Mesenchymal stem cell (in vitro differentiated cells and primary cell): Measurements from ENCODE around the gene PXDC1.

Source experiments
- DNase-seq: peaks from one replicate; pipeline ENCODE4 v3.0.0-alpha.2; 2013
- H2AFZ ChIP-seq: one replicate; pipeline ENCODE4 v1.6.1; 2013; ENCODE audit warnings: low read depth, mild to moderate bottlenecking, control low read depth, inconsistent platforms, low read length, moderate library complexity
- H2AK5ac ChIP-seq: 2 replicates; pipeline ENCODE4 v1.6.1; 2013; ENCODE audit warnings: low read length, moderate library complexity, mild to moderate bottlenecking, inconsistent platforms; ENCODE audit not compliant: severe bottlenecking
- H2BK120ac ChIP-seq: one replicate; pipeline ENCODE4 v1.6.1; 2013; ENCODE audit warnings: low read depth, mild to moderate bottlenecking, inconsistent platforms, low read length, moderate library complexity
- H2BK12ac ChIP-seq, 2 experiments: one replicate each; pipeline ENCODE4 v1.6.1; 2013; ENCODE audit warnings: inconsistent platforms in 2 of 2, low read length in 2 of 2, mild to moderate bottlenecking in 2 of 2, moderate library complexity in 2 of 2, control low read depth in 1 of 2
- H2BK15ac ChIP-seq: one replicate; pipeline ENCODE4 v1.6.1; 2013; ENCODE audit warnings: mild to moderate bottlenecking, low read depth, inconsistent platforms; ENCODE audit not compliant: poor library complexity, severe bottlenecking
- H2BK5ac ChIP-seq: 2 replicates; pipeline ENCODE4 v1.6.1; 2013; ENCODE audit warnings: low read depth, mild to moderate bottlenecking, low read length, control low read depth, inconsistent platforms; ENCODE audit not compliant: poor library complexity, severe bottlenecking
- H3K14ac ChIP-seq, 2 experiments: one replicate each; pipeline ENCODE4 v1.6.1; 2013; ENCODE audit warnings: inconsistent platforms in 2 of 2, low read length in 2 of 2, control low read depth in 1 of 2, mild to moderate bottlenecking in 1 of 2, moderate library complexity in 1 of 2
- H3K18ac ChIP-seq, 2 experiments: one replicate each; pipeline ENCODE4 v1.6.1; 2013; ENCODE audit warnings: inconsistent platforms in 2 of 2, low read length in 2 of 2, control low read depth in 1 of 2, low read depth in 1 of 2, mild to moderate bottlenecking in 1 of 2
- H3K23ac ChIP-seq, 2 experiments: one replicate each; pipeline ENCODE4 v1.6.1; 2013; ENCODE audit warnings: inconsistent platforms in 2 of 2, low read length in 2 of 2, mild to moderate bottlenecking in 2 of 2, moderate library complexity in 2 of 2, control low read depth in 1 of 2
- H3K27ac ChIP-seq: 2 replicates; pipeline ENCODE4 v1.5.1; 2013; ENCODE audit warnings: mild to moderate bottlenecking, moderate library complexity, low read length, control low read depth, inconsistent platforms; ENCODE audit not compliant: poor library complexity, severe bottlenecking
- H3K27me3 ChIP-seq, 2 experiments: 2 replicates each; pipeline versions ENCODE4 v1.6.1 to v1.7.0; 2013; ENCODE audit warnings: low read length in 2 of 2, mild to moderate bottlenecking in 2 of 2, moderate library complexity in 2 of 2, control low read depth in 1 of 2, inconsistent platforms in 1 of 2; ENCODE audit not compliant: control insufficient read depth in 1 of 2, insufficient read depth in 1 of 2
- H3K36me3 ChIP-seq, 2 experiments: 2 replicates each; pipeline versions ENCODE4 v1.6.1 to v1.7.0; 2013; ENCODE audit warnings: low read length in 2 of 2, control low read depth in 1 of 2, inconsistent platforms in 1 of 2, low read depth in 1 of 2, mild to moderate bottlenecking in 1 of 2; ENCODE audit not compliant: insufficient read depth in 2 of 2, control insufficient read depth in 1 of 2
- H3K4ac ChIP-seq, 2 experiments: one replicate each; pipeline ENCODE4 v1.6.1; 2013; ENCODE audit warnings: inconsistent platforms in 2 of 2, low read length in 2 of 2, mild to moderate bottlenecking in 2 of 2, moderate library complexity in 2 of 2, control low read depth in 1 of 2, low read depth in 1 of 2
- H3K4me1 ChIP-seq: 2 replicates; pipeline ENCODE4 v1.6.1; 2013; ENCODE audit warnings: low read depth, low read length, control low read depth; ENCODE audit not compliant: control insufficient read depth, insufficient read depth
- H3K4me2 ChIP-seq: 2 replicates; pipeline ENCODE4 v1.6.1; 2013; ENCODE audit warnings: low read length, mild to moderate bottlenecking, inconsistent platforms; ENCODE audit not compliant: poor library complexity, severe bottlenecking
- H3K4me3 ChIP-seq, 2 experiments: 2 replicates each; pipeline versions ENCODE4 v1.5.1 to v1.7.0; 2013; ENCODE audit warnings: low read length in 2 of 2, mild to moderate bottlenecking in 2 of 2, control low read depth in 1 of 2, low read depth in 1 of 2; ENCODE audit not compliant: insufficient read depth in 1 of 2
- H3K79me1 ChIP-seq: replicated peaks from 2 replicates; pipeline ENCODE4 v1.6.1; 2013; ENCODE audit warnings: mild to moderate bottlenecking, control low read depth, low read length, inconsistent platforms; ENCODE audit not compliant: poor library complexity, severe bottlenecking
- H3K9ac ChIP-seq: 2 replicates; pipeline ENCODE4 v1.7.0; 2013; ENCODE audit warnings: mild to moderate bottlenecking, low read length, moderate library complexity
- H3K9me3 ChIP-seq: 2 replicates; pipeline ENCODE4 v1.7.0; 2013; ENCODE audit warnings: mild to moderate bottlenecking, low read length; ENCODE audit not compliant: control insufficient read depth
- H4K8ac ChIP-seq: one replicate; pipeline ENCODE4 v1.6.1; 2013; ENCODE audit warnings: inconsistent platforms, mild to moderate bottlenecking, low read length, moderate library complexity
- H4K91ac ChIP-seq: one replicate; pipeline ENCODE4 v1.6.1; 2013; ENCODE audit warnings: mild to moderate bottlenecking, low read length, inconsistent platforms
- WGBS: methylation state at CpG from one replicate; pipeline ENCODE4 v1.1.7; 2013; ENCODE audit warnings: mixed read lengths; 5-methylcytosine and 5-hydroxymethylcytosine counted together

Gene PXDC1

DNA sequence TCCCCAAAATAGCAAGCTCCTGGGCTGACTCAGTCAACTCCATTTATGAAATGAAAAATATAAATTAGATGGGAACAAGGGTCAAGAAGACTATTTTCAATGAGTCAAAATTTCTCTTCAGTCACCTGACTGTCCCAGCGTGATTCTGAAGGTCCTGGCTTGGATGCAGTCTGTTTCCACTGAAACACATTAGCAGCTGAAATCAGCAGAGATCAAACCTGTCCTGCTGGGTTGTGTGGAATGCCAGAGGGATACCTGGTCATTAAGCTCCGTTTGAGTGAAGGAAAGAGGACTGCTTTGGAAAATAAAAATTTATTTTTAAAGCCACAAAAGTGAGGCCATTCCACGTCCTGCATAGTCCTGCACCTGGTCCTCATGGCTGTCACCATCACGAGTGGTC lies 37.4 kb downstream of the PXDC1 start:
- Histone ChIP-seq H2AFZ (no peak overlapping the region), H3K18ac (no peak overlapping the region), H3K4me2 (no peak overlapping the region), H3K14ac (no peak overlapping the region), H3K9ac (no peak overlapping the region), H3K4ac (no peak overlapping the region), H2BK120ac (no peak overlapping the region), H3K4me3 (no peak overlapping the region), H2BK15ac (no peak overlapping the region), H3K27me3 (no peaks in the 10 kb centered on the region), H4K8ac (no peak overlapping the region), H2BK12ac (no peak overlapping the region), H3K4me1 (peaks cover 2% of the 10 kb centered on the region), H3K23ac (no peak overlapping the region), H2BK5ac (no peak overlapping the region), H3K27ac (no peak overlapping the region), H3K9me3 (no peaks in the 10 kb centered on the region), H3K36me3 (peaks cover 4 to 34% of the 10 kb centered on the region in 2 experiments), H3K79me1 (peaks cover 2% of the 10 kb centered on the region), H4K91ac (no peak overlapping the region), H2AK5ac (no peak overlapping the region)
- 94% methylated on average over 4 of the region's 4 CpGs for WGBS
- no peak for DNase-seq

DNA sequence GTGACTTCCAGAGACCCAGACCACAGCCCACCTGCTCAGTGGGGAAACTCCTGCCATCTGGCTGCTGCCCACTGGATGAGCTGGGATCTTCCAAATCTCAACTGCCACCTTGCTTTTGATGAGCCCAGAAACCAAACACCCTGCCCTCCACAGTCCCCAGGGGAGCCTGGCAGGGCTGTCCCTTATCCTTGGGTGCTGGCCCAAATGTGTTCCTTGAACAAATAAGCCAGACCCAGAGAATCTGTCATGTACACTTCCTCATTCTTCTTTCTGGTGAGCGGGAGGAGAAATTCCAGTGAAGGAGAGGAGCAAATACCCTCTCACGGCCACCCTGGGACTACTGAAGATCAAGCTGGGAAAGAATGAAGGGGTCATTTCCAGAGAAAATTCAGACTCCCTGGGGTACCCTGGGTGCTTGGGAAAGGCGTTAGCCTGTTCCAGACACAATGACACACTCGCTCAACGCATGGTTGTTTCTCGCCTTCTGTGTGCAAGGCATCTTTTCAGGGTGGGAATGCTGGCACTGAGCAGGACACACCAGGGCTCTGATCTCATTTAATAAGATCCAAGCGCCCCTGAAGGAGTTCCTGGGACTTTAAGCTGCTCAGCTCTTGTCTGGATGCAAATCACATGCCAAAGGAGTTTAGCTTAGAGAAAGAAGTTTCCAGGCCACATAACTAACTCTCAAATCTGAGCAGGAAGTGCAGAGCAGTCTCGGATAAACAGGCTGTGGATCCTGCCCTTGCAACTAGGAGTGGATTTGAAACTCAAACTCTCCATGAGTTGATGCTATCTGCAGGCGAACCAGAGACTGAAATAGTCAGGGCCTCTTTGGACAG lies 38.5 kb downstream of the PXDC1 start:
- H2AFZ ChIP-seq, result no peak overlapping the region
- H2BK15ac ChIP-seq, result peak overlapping the region; percentile 75
- no peak overlapping the region for H3K4ac ChIP-seq
- H3K27ac ChIP-seq, result no peak overlapping the region
- 88% methylated on average over 9 of the region's 9 CpGs for WGBS
- no peak overlapping the region for H2BK12ac ChIP-seq
- no peaks in the 10 kb centered on the region for H3K79me1 ChIP-seq
- no peak overlapping the region for H3K23ac ChIP-seq
- H3K36me3 ChIP-seq, result peaks cover 0 to 27% of the 10 kb centered on the region in 2 experiments
- H4K8ac ChIP-seq, result no peak overlapping the region
- no peak overlapping the region for H3K4me3 ChIP-seq
- H3K4me2 ChIP-seq, result no peak overlapping the region
- no peak overlapping the region for H2BK120ac ChIP-seq
- H3K18ac ChIP-seq, result peak overlapping the region in 1 of 2 experiments; percentile 37
- H4K91ac ChIP-seq, result peak overlapping the region; percentile 41
- H3K9me3 ChIP-seq, result no peaks in the 10 kb centered on the region
- no peak overlapping the region for H2AK5ac ChIP-seq
- no peaks in the 10 kb centered on the region for H3K27me3 ChIP-seq
- H3K4me1 ChIP-seq, result peaks cover 2% of the 10 kb centered on the region
- no peak overlapping the region for H2BK5ac ChIP-seq
- no peak overlapping the region for H3K9ac ChIP-seq
- DNase-seq, result no peak
- no peak overlapping the region for H3K14ac ChIP-seq

DNA sequence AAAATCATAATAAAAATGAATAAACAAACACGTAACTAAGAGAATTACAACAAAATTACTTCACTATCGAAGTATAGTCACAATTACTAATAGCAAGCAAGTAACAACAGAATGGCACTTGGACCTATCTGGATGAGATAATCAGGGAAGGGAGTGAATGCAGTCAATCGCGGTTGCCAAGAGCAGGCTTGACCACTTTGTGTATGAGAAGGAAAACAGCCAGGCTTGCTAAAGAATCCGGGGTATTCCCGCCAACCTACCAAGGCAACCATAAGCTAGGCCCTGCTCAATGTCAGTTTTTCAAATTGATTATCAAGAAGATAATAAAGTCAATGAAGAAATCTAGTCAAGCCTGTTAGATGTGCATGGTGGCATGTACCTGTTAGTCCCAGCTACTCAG lies 39.7 kb downstream of the PXDC1 start:
- Histone ChIP-seq H2AFZ (no peak overlapping the region), H2BK15ac (no peak overlapping the region), H2BK120ac (no peak overlapping the region), H3K9me3 (no peaks in the 10 kb centered on the region), H4K91ac (no peak overlapping the region), H2BK5ac (no peak overlapping the region), H3K4me3 (no peak overlapping the region), H3K36me3 (peaks cover 0 to 26% of the 10 kb centered on the region in 2 experiments), H2BK12ac (no peak overlapping the region), H3K23ac (no peak overlapping the region), H3K27ac (no peak overlapping the region), H3K4me2 (no peak overlapping the region), H3K4ac (no peak overlapping the region), H3K4me1 (peaks cover 2% of the 10 kb centered on the region), H3K27me3 (no peaks in the 10 kb centered on the region), H2AK5ac (no peak overlapping the region), H3K18ac (no peak overlapping the region), H3K14ac (no peak overlapping the region), H4K8ac (no peak overlapping the region), H3K79me1 (no peaks in the 10 kb centered on the region), H3K9ac (no peak overlapping the region)
- no peak for DNase-seq
- 86% methylated on average over 5 of the region's 6 CpGs for WGBS

- Histone ChIP-seq H3K9ac (no peak overlapping the region), H3K14ac (peak overlapping the region in 1 of 2 experiments; percentile 83), H2AFZ (no peak overlapping the region), H3K27me3 (no peaks in the 10 kb centered on the region), H3K18ac (no peak overlapping the region), H2AK5ac (no peak overlapping the region), H2BK15ac (no peak overlapping the region), H3K4me2 (no peak overlapping the region), H3K79me1 (no peaks in the 10 kb centered on the region), H3K4me1 (peaks cover 2% of the 10 kb centered on the region), H3K9me3 (peaks cover 3% of the 10 kb centered on the region), H3K4ac (no peak overlapping the region), H2BK5ac (no peak overlapping the region), H3K36me3 (peaks cover 0 to 20% of the 10 kb centered on the region in 2 experiments), H3K4me3 (no peak overlapping the region), H2BK12ac (peak overlapping the region in 1 of 2 experiments; percentile 19), H3K27ac (no peak overlapping the region), H3K23ac (peak overlapping the region in 1 of 2 experiments; percentile 9), H2BK120ac (no peak overlapping the region), H4K91ac (no peak overlapping the region), H4K8ac (no peak overlapping the region)
- WGBS, result 88% methylated on average over 7 of the region's 7 CpGs
- no peak for DNase-seq
These were observed 41.1 kb downstream of the PXDC1 start for GRCh38 chr6:3710403-3710802.
